ENCODE measurements around the gene C9orf40. TPM values are rescaled to one million over a fixed set of nuclear protein-coding genes. Genes with fewer than 3 reads are reported as not detected.

Gene C9orf40, protein sequence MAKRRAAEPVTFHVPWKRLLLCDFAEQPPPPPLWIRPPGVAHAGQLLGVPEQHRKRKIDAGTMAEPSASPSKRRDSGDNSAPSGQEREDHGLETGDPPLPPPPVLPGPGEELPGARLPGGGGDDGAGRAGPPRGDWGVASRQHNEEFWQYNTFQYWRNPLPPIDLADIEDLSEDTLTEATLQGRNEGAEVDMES
- 2.6 and 6.4 TPM in 2 replicates for total RNA-seq

DNA sequence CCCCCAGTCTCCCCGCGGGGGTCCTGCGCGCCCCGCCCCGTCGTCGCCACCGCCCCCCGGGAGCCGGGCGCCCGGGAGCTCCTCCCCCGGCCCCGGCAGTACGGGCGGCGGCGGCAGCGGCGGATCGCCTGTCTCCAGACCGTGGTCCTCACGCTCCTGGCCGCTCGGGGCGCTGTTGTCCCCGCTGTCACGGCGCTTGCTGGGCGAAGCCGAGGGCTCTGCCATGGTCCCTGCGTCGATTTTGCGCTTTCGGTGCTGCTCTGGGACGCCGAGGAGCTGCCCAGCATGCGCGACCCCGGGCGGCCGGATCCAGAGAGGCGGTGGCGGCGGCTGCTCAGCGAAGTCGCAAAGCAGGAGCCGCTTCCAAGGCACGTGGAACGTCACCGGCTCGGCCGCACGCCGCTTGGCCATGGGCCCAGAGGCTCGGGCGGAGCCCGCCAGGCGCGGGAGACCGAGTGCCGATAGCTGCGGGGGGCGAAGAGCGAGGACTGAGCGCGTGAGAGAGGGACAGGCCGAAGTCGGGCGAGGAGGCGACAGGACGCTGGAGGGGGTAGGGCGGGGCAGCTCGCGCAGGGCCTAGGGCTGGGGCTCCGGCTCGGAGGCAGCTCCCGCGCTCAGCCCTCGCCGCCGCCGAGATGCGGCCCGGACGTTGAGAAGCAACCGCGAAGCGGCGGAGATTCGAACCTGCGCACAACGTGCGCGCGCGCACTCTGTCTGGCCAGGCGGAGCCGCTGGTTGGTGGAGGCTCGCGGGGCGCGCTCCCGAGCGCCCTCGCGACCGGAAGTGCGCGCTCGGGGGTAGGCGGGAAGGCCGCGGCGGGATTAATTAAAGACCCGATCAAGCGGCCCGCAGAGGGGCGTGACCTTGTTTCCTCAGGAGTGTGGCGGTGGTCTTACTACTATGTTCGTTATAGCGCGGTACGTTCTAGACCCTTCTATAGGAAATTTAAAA, at the start of gene C9orf40:
TSS of gene C9orf40 (minus strand) at position 712 of the 951 bp plus-strand sequence. CDS start at position 411, 301 bp downstream.
- DNase-seq (ENCODE audit: extremely low read depth, low read depth, low spot score), result no peak

DNA sequence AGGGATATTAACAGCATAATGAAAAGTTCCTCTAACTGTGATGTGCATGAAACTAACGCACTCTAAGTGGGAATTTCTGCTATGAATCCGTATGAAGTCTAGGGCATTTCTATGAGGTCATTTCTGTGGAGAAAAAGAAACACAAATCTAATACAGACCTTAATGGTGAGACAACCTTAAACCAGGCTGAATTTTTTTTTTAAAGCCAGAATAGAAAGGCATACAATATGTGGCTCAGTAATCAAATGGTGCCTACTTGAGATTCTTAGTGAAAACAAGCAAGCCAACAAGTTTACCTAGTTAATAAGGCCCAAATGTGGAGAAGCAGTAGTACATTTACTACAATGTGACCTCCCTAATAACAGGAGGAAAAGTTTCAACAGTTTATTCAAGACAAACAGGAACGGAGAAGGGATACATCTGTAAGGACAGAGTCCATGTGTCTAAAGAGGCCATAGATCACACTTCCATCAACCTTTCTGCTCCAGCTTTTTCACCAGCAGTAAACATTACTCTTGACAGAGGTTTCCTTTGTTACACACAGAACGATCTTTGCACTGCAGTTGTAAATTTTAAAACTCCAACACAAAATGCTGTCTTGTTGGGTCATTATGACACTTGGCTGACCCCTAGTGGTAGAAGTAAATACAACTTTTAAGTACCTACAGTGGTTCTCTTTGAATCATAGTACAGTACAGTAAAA, 49.2 kb upstream of the C9orf40 start:
- peak; percentile 76 for DNase-seq (ENCODE audit: extremely low read depth, low read depth, low spot score)

DNA sequence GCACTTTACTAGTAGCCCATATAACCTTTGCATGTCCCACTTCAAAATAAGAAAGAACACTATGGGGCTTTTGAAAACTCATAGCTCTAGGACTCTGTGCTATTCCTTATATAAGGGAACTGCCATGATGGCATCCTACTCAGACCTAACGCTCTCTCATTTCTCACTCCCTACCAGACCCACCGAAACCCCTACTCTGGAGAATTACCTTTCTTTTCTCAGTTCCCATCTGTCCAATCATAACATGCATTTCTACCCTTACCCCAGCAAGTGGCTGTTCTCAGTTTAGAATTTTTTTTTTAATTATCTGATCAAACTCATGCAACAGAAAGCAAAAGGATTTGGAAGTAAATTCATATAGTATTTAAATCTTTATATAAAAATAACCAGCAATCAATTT, 48.1 kb upstream of the C9orf40 start:
- no peak for DNase-seq (ENCODE audit: extremely low read depth, low read depth, low spot score)

DNA sequence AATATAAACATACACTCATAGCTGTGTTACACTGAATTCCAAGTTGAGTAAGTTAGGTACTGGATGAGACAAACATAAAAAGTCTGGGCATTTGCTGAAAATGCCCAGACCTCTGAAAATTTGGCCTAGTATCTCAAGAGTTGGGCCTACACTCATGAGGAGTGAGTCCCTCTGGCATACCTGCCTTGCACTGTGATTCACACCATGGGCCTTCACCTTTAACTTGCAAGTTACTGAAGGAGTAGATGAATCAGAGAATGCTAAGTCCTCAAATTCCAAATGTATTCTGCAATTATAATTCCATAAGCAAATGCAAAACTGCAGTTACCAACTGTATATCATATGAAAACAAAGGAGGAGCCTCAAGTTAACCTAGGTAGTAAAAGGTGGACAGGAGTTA, 32.3 kb upstream of the C9orf40 start:
- no peak for DNase-seq (ENCODE audit: extremely low read depth, low read depth, low spot score)

DNA sequence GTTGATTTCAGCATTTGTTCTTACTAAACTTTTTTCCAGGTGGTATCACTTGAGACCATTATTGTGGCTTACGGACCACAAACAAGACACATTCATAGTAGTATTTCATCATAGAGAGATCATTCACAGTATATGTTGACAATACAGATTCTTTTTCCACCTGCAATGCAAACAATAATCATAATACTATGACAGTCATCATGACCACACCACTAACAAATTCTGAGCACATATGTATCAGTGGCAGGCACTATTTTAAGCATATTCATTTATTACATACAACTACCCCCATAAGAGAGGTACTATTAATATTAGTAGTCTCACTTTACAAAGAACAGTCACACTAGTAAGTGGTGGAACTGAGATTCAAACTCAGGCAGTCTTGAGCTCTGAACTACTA, 31.0 kb upstream of the C9orf40 start:
- DNase-seq (ENCODE audit: extremely low read depth, low read depth, low spot score), result no peak

DNA sequence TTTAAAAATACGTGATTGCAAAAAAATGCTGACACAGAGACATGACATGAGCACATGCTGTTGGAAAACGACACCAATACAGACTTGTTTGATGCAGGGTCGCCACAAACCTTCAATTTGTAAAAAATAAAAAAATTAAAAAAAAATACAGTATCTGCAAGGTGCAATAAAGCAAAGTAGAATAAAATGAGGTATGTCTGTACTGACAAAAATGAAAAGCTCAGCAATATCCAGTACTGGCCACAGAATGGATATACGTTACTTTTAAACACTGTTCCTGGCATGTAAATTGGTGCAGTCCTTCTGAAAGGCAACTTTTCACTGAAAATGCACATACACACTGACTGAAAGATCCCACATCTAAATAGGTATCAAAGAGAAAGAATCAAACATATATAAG, 27.1 kb upstream of the C9orf40 start:
- no peak for DNase-seq (ENCODE audit: extremely low read depth, low read depth, low spot score)

DNA sequence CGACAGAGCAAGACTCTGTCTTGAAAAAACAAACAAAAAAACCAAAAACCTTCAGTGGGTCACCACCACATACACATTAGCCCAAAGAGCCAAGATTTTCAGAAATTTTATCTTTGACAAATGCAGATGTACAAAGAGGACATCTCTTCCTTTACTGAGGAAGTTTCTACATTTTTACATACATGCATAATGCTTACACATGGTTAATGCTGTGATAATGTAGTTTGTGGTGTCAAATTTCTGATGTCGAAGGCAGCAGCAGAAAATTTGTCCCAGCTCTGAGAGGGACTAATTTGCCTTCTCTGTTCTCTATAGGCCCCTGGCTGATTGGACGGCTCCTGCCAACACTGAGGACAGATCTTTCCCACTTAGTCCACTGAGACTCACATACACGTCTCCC, 24.6 kb upstream of the C9orf40 start:
- no peak for DNase-seq (ENCODE audit: extremely low read depth, low read depth, low spot score)

DNA sequence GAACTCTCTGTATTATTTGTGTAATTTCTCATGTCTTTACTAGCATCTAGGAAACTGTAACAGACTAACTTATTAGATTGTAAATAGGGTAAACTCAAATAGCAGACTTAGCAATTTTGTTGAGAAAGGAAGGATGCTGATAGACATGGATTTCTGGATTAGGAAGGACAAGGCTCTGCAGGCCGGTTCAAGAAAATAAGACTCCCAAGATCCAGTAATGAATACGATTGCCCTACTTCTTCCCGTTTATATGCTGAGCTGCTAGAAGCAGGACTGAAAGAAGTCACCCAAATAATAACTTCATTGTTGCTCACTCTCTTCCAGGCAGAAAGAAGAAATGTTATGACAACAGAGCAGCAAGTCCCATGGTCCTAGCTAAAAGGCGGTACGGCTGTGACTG, 22.8 kb upstream of the C9orf40 start:
- DNase-seq (ENCODE audit: extremely low read depth, low read depth, low spot score), result no peak

DNA sequence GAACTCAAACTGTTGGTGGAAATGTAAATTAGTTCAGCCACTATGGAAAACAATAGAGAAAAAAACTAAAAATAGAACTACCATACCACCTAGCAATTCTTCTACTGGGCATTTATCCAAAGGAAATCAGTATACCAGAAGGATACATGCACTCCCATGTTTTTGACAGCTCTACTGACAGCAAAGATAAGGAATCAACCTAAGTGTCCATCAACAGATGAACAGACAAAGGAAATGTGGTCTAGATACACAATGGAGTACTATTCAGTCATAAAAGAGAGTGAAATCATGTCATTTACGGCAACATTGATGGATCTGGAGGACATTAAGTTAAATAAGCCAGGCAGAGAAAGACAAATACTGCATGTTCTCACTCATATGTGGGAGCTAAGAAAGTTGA, 21.8 kb upstream of the C9orf40 start:
- DNase-seq (ENCODE audit: extremely low read depth, low read depth, low spot score), result no peak

DNA sequence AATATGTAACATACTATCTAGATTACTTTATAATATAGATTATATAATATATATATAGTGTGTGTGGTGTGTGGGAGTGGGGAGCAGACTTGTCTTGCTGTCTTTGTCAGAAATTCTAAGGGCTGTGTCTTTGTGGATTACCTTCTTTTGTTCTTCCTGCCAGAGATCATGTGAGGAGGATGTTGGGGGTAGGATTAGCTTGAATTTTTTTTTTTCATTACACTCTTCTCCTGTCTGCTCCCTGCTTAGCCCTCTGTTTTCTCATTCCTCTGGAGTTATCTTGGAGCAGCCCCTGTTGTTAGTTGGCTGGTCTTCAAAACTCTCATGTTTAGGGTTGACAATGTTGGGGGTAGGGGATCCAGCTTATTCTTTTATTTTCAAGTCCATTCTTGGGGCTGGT, 21.0 kb upstream of the C9orf40 start:
- no peak for DNase-seq (ENCODE audit: extremely low read depth, low read depth, low spot score)

DNA sequence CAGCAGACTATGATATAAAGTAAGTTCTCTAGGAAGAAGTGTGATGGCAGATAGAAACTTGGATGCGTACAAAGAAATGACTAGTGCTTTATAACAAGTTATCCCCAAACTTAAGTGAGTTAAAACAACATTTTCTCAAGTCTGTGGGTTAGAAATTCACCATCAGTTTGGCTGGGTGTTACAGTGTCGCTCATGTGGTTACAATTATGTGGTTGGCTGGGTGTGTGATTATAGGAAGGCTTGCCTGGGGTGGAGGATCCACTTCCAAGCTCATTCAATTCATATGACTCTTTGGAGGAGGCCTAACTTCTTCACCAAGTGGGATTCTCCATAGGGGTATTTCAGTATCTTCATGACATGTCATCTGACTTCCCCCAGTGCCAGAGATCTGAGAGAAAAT, 10.3 kb upstream of the C9orf40 start:
- no peak for DNase-seq (ENCODE audit: extremely low read depth, low read depth, low spot score)

DNA sequence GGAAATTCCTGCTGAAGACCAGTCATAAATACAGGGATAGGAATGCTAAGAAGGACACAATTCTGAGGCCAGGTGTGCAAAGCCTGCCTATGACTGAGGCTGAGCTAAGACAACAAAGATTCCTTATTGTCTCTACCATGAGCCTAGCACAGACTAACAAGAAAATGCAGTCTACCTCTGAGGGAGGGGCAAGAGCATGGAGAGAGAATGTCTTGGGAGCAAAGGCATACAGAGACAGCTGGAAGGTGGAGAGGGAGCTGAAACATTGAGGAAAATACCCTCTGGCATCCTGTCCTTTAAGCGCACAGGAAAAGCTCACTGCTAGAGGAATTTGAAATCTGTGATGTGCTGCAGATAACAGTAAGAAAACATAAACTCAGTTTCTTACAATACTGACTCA, 8.8 kb upstream of the C9orf40 start:
- DNase-seq (ENCODE audit: extremely low read depth, low read depth, low spot score), result no peak

DNA sequence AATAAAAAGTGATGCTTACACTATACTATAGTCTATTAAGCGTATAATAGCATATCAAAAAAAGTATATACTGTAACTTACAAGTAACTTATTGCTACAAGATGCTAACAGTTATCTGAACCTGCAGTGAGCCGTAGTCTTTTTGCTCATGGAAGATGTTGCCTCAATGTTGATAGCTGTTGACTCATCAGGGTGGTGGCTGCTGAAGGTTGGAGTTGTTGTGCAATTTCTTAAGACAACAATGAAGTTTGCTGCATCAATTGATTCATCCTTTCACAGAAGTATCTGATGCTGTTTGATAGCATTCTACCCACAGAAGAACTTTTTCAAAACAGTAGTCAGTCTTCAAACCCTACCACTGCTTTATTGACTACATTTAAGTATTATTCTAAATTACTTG, 7.8 kb upstream of the C9orf40 start:
- no peak for DNase-seq (ENCODE audit: extremely low read depth, low read depth, low spot score)

DNA sequence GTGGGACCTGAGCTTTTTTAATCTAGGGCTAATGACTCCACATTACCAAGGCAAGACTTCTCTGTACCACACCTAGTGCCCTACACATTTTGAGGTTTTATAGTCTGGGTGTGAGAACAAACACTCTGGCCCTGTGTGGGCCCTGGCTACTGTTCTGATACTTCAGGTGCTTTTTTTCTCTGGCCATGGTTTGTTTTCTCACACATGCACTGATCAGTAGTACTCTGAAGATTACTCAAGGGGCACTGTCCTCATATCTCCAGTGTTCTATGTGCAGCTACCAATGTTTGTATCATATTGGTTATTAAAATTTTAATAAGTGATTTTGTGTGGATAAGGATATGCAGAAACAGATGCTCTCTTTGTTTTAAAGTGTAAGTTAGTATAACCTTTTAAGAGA, 5.9 kb upstream of the C9orf40 start:
- no peak for DNase-seq (ENCODE audit: extremely low read depth, low read depth, low spot score)

DNA sequence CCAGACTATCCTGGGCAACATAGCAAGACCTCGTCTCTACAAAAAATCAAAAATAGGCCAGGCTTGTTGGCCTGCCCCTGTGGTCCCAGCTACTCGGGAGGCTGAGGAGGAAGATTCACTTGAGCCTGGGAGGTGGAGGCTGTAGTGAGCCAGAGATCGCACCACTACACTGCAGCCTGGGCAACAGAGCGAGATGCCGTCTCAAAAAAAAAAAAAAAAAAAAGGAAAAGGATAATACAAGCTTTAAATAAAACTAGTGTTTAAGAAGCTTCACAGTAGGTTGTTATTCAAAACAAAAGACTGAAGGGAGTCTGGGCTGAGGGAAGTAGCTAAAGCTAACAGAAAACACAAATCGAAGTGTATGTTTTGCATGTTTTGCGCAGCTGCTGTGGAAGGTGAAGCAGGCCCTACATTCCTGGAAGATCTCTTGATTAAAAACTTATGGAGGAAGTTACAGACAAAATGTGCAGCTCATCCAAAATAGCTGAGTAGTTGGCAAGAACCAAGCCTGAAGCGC, 581 bp upstream of the C9orf40 start:
- no peak for DNase-seq (ENCODE audit: extremely low read depth, low read depth, low spot score)

DNA sequence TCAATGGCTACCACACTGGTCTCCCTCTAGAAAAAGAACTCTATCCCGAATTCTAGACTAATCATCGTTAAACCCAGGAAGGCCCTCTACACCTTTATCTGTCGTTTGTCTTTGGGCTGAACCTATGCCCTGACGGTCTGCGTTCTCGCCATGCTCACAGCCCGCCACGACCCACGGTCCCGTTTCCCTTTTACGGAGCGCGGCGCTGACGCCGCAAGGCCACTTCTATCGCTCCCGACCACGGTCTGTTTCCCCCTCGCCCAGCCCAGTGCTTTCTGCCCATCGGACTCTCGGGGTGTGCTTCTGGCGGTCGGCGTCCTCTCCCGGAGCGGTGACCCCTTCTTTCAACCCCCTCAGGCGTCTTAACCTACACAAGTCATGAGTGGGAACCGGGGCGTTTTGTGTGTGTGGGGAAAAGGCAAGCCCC, 974 bp downstream of the C9orf40 start:
- DNase-seq (ENCODE audit: extremely low read depth, low read depth, low spot score), result no peak

DNA sequence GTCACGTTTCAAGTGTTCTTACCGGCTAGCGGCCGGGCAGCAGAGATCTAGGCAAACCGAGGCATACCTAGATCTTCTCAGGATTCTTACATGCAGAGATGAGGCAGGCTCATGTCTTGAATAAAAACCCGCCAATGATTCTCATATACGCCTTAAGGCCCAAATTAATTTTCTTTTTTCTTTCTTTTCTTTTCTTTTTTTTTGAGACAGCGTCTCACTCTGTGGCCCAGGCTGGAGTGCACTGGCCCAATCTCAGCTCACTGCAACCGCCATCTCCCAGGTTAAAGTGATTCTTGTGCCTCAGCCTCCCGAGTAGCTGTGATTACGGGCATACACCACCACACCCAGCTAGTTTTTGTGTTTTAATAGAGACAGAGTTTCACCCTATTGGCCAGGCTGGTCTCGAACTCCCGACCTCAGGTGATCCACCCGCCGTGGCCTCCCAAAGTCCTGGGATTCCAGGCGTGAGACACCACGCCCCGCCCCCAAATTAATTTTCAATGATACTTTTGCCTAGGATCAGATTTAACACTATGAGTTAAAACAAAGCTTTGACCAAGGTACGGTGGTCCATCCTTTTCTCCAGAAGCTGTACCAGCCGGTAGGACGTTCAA, 1.5 kb downstream of the C9orf40 start:
- DNase-seq (ENCODE audit: extremely low read depth, low read depth, low spot score), result no peak

DNA sequence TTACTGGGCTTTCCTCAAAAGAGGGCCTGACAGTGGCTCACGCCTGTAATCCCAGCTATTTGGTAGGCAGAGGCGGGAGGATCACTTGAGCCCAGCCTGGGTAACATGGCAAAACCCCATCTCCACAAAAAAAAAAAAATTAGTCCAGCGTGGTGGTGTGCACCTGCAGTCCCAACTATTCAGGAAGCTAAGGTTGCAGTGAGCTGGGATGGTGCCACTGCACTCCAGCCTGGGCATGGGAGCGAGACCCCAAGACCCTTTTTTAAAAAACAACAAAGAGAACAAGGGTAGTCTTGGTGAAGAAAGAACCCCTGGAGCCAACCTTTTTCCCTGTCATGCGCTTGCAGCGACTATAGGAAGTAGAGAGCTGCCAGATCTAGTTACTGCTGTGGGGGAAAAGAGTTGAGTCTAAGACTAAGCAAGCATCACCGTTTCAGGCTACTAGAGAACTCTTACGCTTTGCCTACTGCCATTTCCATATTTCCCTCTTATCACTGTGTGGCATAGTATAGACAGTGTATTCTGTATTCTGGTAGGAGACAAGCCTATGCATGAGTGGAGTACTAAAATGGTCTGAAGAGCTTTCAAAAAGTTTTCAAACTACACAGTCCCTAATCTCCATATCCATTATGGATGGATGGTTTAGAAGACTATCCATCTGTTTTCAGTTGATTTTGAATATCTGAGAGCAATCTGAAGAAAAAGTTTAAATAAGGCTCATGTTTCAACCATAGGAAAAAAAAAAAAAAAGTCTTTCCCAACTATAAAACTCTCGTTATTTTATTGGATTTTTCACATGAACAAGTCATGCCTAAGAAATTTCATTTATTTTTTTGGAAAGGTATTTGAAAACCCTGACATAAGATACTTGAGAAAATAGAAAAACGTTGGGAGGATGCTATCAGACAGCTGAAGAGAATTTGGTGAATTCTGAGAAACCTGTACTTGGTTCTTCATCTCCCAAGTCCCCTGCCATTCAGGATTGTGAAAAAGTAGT, 2.6 kb downstream of the C9orf40 start:
- no peak for DNase-seq (ENCODE audit: extremely low read depth, low read depth, low spot score)

DNA sequence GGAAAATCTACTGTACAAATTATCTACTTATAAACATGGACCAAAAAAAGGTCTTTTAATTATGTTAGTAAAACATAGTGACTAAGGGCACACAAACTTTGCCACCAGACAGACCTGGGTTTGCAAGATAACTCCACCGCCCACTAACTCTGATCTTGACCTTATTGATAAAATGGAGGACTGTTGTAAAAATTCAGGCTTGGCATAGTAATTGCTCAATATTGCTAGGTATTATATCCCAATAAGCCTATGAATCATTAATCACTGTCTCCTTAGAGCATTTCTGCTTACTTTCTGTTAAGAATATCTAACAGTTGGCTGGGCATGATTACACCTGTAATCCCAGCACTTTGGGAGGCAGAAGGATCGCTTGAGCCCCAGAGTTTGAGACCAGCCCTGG, 3.8 kb downstream of the C9orf40 start:
- DNase-seq (ENCODE audit: extremely low read depth, low read depth, low spot score), result no peak

DNA sequence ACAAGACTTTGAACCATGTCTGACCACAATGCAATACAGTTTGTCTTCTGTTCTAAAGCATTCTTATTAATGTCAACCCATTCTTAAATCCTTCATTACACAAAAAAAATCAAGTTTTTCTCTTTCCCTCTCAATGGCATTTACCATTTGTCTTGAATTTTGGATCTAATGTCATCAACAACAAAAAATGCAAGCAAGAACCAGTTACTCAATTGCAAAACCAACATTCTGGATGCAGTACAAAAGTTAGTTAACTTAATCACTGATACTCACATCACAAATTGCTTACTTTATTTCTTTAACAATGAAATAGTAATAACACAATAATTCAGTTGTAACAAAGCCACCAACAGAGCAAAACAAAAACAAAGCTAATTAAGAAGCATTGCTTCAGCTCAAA, 6.0 kb downstream of the C9orf40 start:
- DNase-seq (ENCODE audit: extremely low read depth, low read depth, low spot score), result no peak

Data from glomerular endothelial cell (primary cell).